Chondrocyte (in vitro differentiated cells): ENCODE data around the gene AUTS2. TPM values are rescaled to one million over a fixed set of nuclear protein-coding genes. Genes with fewer than 3 reads are reported as not detected.

Experiments used
- DNase-seq: peaks from one replicate; pipeline ENCODE4 v3.0.0; 2021; ENCODE audit warnings: mixed read lengths, low spot score
- H3K27ac Mint-ChIP-seq: one replicate; pipeline ENCODE4 v1.8.0; 2021; ENCODE audit warnings: mild to moderate bottlenecking, moderate library complexity, mixed read lengths; ENCODE audit not compliant: unreplicated experiment
- H3K27me3 Mint-ChIP-seq: 2 replicates; pipeline ENCODE4 v1.8.0; 2021; ENCODE audit warnings: low read depth, mixed read lengths
- H3K36me3 Mint-ChIP-seq: 2 replicates; pipeline ENCODE4 v1.8.0; 2021; ENCODE audit warnings: low read depth, mixed read lengths
- H3K4me1 Mint-ChIP-seq: 2 replicates; pipeline ENCODE4 v1.8.0; 2021; ENCODE audit warnings: low read depth, mild to moderate bottlenecking, mixed read lengths
- H3K4me3 Mint-ChIP-seq: one replicate; pipeline ENCODE4 v1.8.0; 2021; ENCODE audit warnings: mild to moderate bottlenecking, moderate library complexity, mixed read lengths; ENCODE audit not compliant: unreplicated experiment
- H3K9me3 Mint-ChIP-seq: 2 replicates; pipeline ENCODE4 v1.8.0; 2021; ENCODE audit warnings: low read depth, mixed read lengths
- total RNA-seq: library from RNA; stranded (reverse); gene quantifications from 3 replicates; pipeline ENCODE4 v1.2.1, GENCODE V29; 2021
- TF ChIP-seq, protein P1 (sequence below): fragments of 200-600 bp; sonication (generic); IDR thresholded peaks from 2 replicates; pipeline ENCODE4 v1.5.0; 2021; ENCODE audit warnings: antibody characterized with exemption, mild to moderate bottlenecking, moderate library complexity

The AUTS2 gene
- total RNA-seq, 1 donor from 2014 or later, result 31.5 TPM

DNA sequence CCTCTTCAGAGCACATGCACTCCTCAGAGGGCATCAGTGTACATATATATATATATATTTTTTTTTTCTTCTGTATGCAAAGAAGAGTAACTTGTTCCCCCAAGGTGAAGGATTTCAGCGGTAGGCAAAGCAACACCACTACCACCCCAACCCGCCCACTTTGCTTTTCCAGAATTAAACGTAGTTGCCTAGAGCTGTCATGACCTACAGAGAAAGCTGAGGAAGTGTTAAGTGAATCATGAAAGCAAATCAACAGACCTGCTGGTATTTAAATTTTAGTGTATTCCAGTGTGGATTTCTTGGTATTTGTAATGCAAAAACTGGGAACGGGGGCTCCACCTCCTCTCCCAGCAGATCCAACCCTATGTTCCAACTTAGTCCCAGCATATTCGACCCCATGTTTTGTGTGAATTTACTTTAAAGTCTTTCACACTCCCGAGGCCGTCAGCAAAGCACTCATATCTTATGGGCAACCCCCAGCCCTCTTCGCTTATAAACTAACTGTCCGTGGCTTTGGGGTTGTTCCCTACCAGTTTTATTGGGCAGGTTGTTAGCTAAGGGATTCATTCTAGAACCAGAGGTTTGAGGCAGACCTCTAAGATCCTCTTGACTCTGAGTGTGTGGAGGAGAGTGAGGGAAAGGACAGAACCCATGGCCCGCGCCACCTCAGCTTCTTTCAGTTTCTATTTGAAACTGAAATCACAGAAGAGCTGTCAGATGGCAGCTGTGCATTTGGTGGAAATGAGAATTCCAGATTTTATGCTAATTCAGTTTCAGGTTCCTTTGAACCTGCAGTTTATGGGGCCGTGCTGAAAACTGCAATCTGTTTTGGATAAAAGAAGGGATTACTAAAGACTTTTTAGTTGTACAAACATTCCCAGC, 1083.4 kb downstream of the AUTS2 start:
- DNase-seq, result no peak
- TF ChIP-seq, protein P1, sequence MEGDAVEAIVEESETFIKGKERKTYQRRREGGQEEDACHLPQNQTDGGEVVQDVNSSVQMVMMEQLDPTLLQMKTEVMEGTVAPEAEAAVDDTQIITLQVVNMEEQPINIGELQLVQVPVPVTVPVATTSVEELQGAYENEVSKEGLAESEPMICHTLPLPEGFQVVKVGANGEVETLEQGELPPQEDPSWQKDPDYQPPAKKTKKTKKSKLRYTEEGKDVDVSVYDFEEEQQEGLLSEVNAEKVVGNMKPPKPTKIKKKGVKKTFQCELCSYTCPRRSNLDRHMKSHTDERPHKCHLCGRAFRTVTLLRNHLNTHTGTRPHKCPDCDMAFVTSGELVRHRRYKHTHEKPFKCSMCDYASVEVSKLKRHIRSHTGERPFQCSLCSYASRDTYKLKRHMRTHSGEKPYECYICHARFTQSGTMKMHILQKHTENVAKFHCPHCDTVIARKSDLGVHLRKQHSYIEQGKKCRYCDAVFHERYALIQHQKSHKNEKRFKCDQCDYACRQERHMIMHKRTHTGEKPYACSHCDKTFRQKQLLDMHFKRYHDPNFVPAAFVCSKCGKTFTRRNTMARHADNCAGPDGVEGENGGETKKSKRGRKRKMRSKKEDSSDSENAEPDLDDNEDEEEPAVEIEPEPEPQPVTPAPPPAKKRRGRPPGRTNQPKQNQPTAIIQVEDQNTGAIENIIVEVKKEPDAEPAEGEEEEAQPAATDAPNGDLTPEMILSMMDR, result no peak
- H3K4me1 Mint-ChIP-seq, result peaks cover 13% of the 10 kb centered on the region
- no peaks in the 10 kb centered on the region for H3K9me3 Mint-ChIP-seq
- no peak overlapping the region for H3K4me3 Mint-ChIP-seq
- no peak overlapping the region for H3K27ac Mint-ChIP-seq
- H3K36me3 Mint-ChIP-seq, result no peaks in the 10 kb centered on the region
- no peaks in the 10 kb centered on the region for H3K27me3 Mint-ChIP-seq

DNA sequence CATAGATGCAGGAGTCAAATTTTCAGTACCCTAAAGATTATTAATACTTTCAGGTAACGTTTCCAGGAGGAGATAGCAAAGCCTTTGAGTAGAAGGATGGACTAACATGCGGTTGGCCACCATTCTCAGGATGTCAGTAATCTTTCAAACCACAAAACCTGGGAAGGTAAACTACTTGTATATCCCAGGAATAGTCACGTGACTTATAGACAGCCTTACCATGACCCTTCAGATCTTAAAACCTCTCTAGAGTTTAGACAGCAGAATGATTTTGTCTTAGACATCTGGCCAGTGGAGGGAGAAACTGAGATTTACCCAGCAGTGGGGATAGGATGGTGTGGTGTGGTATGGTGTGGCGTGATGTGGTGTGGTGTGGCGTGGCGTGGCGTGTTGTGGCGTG, 1085.9 kb downstream of the AUTS2 start:
- Mint-ChIP-seq H3K27me3 (no peaks in the 10 kb centered on the region), H3K36me3 (no peaks in the 10 kb centered on the region), H3K4me3 (no peak overlapping the region), H3K9me3 (no peaks in the 10 kb centered on the region), H3K4me1 (peaks cover 6% of the 10 kb centered on the region), H3K27ac (no peak overlapping the region)
- TF ChIP-seq, protein P1, result no peak
- DNase-seq, result no peak

DNA sequence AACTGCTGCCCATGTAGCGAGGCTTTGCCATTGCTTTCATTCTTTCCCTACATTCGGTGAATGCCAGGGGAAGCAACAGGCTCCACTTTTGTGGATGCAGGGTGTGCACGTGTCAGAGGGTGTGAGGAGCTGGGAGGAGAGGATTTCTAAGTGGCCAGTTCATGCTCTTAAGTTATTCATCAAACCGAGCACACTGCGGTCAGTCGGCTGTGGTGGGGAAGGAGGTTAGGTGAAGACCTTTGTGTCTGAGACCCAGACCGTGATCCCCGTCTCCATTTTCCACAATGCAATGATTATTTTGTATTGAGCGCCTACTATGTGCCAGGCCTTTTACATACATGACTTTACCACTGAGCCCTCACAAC, 1095.0 kb downstream of the AUTS2 start:
- no peaks in the 10 kb centered on the region for H3K9me3 Mint-ChIP-seq
- H3K4me3 Mint-ChIP-seq, result peak overlapping the region; percentile 69
- H3K27ac Mint-ChIP-seq, result peak overlapping the region; percentile 66
- no peaks in the 10 kb centered on the region for H3K27me3 Mint-ChIP-seq
- no peak for DNase-seq
- no peaks in the 10 kb centered on the region for H3K36me3 Mint-ChIP-seq
- TF ChIP-seq, protein P1, result no peak
- peaks cover 33% of the 10 kb centered on the region for H3K4me1 Mint-ChIP-seq

DNA sequence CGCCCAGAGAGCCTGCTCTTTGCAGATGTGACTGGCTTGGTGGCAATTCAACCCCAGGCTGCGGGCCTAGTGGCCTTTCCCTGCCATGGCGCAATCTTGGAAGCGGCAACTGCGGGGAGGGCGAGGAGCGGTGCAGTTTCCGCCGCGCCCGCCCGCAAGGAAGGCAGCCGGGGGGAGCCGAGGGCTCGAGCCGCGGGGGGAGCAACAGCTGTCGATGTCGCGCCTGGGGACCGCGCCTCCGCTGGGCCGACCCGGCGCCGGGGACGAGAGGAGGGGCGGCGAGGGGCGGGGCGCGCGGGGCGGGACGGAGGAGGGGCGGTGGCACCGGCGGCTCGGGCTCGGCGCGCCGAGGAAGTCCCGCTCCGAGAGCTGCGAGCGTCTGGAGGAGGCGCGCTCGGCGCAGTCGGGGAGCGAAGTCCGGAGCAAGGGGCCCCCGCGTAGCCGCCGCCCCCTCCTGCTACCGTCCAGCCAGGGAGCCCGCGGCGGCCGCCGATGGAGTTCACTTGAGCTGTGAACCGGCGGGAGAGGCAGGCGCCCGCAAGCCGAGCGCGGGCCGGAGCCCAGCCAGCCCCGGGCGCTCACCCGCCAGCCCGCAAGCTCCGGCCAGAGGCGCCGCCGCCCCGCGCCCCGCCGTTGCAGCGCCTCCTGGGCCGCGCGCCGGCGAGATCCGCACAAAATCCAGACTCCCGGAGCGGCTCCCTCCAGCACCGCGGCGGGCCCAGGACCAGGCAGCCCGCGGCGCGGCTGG, 1095.6 kb downstream of the AUTS2 start:
- no peaks in the 10 kb centered on the region for H3K36me3 Mint-ChIP-seq
- no peak for DNase-seq
- H3K4me1 Mint-ChIP-seq, result peaks cover 37% of the 10 kb centered on the region
- H3K27me3 Mint-ChIP-seq, result no peaks in the 10 kb centered on the region
- TF ChIP-seq, protein P1, result peak; percentile 44
- H3K4me3 Mint-ChIP-seq, result peak overlapping the region; percentile 69
- H3K27ac Mint-ChIP-seq, result peak overlapping the region; percentile 66
- H3K9me3 Mint-ChIP-seq, result no peaks in the 10 kb centered on the region

DNA sequence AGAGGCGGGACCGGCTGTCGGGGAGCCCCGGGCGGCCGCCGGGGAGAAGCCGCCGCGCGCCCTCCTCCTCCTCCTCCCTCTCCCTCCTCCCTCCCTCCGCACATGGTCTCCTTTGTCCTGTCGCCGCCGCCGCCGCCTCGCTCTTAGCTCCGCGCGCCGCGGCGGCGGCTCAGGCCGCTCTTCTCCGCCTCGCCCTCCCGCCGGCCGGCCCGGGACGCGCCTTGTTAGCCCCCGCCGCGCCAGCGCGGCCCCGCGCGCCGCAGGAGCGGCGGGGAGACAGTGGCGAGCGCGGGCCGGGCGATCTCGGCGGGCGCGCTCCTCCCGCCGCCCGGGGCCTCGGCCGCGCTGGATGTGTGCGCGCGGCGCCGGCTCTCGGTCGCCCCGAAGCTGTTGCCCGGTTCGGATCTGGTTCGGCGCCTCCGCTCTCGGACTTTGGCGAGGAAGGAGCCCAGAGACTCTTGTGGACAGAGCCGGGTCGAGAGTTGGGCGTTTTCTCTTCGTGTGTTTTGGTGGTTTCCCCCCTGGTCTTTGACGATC, 1096.2 kb downstream of the AUTS2 start:
- peak overlapping the region; percentile 97 for H3K4me3 Mint-ChIP-seq
- H3K36me3 Mint-ChIP-seq, result no peaks in the 10 kb centered on the region
- TF ChIP-seq, protein P1, result no peak
- H3K9me3 Mint-ChIP-seq, result no peaks in the 10 kb centered on the region
- peaks cover 37% of the 10 kb centered on the region for H3K4me1 Mint-ChIP-seq
- no peaks in the 10 kb centered on the region for H3K27me3 Mint-ChIP-seq
- DNase-seq, result no peak
- peak overlapping the region; percentile 86 for H3K27ac Mint-ChIP-seq
